Right lobe of liver (tissue), 6 donors: Measurements from ENCODE around the gene PICK1. TPM values are rescaled to one million over a fixed set of nuclear protein-coding genes. Genes with fewer than 3 reads are reported as not detected.
"Not testable (repeated sequence)": the region's sequence is repeated elsewhere in the genome, so short reads cannot be mapped to it uniquely, and the experiment has no call there.

Experiments
- ATAC-seq, 4 donors: fragments of 200-7000 bp; cut with Tn5 transposase; one replicate each; pipeline ENCODE4 v1.9.1; 2020; ENCODE audit warnings: mild to moderate bottlenecking in 4 of 4, moderate library complexity in 4 of 4
- DNase-seq, 3 donors: peaks; one replicate each; pipeline ENCODE4 v3.0.0-alpha.2; 2020
- H3K27ac ChIP-seq, 3 donors: fragments of 200-600 bp; one replicate each; pipeline ENCODE4 v1.8.0; 2022
- H3K27me3 ChIP-seq, 2 donors: fragments of 200-600 bp; one replicate each; pipeline ENCODE4 v1.8.0; 2022
- H3K36me3 ChIP-seq, 4 donors: fragments of 200-600 bp; sonication (generic) in 1 of 4; one replicate each; pipeline versions ENCODE4 v1.5.1 to v1.8.0; 2017 to 2022; ENCODE audit warnings: control low read depth in 1 of 4
- H3K4me1 ChIP-seq, 4 donors: fragments of 200-600 bp; sonication (generic) in 1 of 4; one replicate each; pipeline versions ENCODE4 v1.5.1 to v1.8.0; 2017 to 2022; ENCODE audit warnings: control low read depth in 1 of 4
- H3K4me3 ChIP-seq, 3 donors: fragments of 200-600 bp; one replicate each; pipeline ENCODE4 v1.8.0; 2022
- H3K9me3 ChIP-seq, 4 donors: fragments of 200-600 bp; sonication (generic) in 1 of 4; one replicate each; pipeline versions ENCODE4 v1.5.1 to v1.8.0; 2017 to 2022; ENCODE audit warnings: control low read depth in 1 of 4
- POLR2A ChIP-seq: fragments of 450-650 bp; IDR thresholded peaks from one replicate; pipeline ENCODE4 v1.6.1; 2017; ENCODE audit warnings: antibody characterized with exemption, mild to moderate bottlenecking
- WGBS: methylation state at CpG from one replicate; pipeline ENCODE4 v1.1.6; 2018; ENCODE audit warnings: low coverage, low lambda C conversion rate; ENCODE audit not compliant: insufficient coverage; ENCODE audit errors: missing lambda C conversion rate; 5-methylcytosine and 5-hydroxymethylcytosine counted together
- intact Hi-C, 2 donors: fragments of 100-400 bp; cut with DNase I; formaldehyde crosslinking; loops; one replicate each; pipeline versions ENCODE4 v1.11.2 to v1.14.1; 2022
- total RNA-seq, 6 experiments: library from RNA; depleted of rRNA in 2 of 6; stranded (reverse); fragments of >200 nt in 2 of 6; fragmentation: NEBNext Ultra II Directional in 3 of 6; extraction: Animal tissue kit (Norgen Biotek cat#: 25700) in 3 of 6; gene quantifications; one replicate each; pipeline versions ENCODE4 v1.1.0 to v1.2.4, GENCODE V29; 2016 to 2023
- TF ChIP-seq, protein P1 (sequence below), 4 donors: fragments of 200-600 bp in 3 of 4; fragments of 450-650 bp in 1 of 4; IDR thresholded peaks; one replicate each; pipeline versions ENCODE4 v1.5.1 to v1.8.0; 2016 to 2022; ENCODE audit warnings: antibody characterized with exemption in 4 of 4, mild to moderate bottlenecking in 2 of 4
- donor health status: DM: no; HTN: yes; CAD: no.
- donor health status: DM: no; HTN: no; CAD: no.
- donor health status: DM: no; HTN: no; CAD: no.
- donor health status: DM: no; HTN: yes; CAD: no.
- donor health status: DM: no; HTN: yes; CAD: no.

Gene PICK1
- total RNA-seq, 6 experiments from 2014 or later = 13.0 to 26.4 (median 20.3) TPM

DNA sequence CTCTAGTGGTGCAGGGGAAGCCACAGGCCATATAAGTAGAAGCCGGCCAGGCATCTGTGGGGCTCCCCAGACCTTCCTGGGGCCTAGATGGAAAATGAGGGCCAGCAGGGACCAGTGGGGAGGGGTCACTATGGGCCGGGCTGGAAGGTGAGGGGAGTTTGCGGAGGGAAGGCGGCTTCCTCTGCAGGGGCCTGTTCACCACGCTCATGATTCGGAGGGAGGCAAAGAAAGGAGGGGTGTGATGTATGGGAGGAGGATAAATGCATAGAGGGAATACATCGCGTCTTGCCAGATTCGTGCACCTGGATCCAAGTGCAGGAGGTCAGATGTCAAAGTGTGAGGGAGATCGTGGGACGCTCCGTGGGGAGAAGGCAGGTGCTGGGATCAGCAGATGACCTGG, 19.9 kb downstream of the PICK1 start:
- 76% methylated on average over 9 of the region's 12 CpGs for WGBS
- Histone ChIP-seq H3K27ac (no peak overlapping the region), H3K36me3 (peaks cover 0 to 11% (median 5%) of the 10 kb centered on the region in 4 donors), H3K4me3 (no peak overlapping the region), H3K9me3 (no peaks in the 10 kb centered on the region), H3K4me1 (peaks cover 0 to 14% (median 0%) of the 10 kb centered on the region in 4 donors), H3K27me3 (no peaks in the 10 kb centered on the region)
- no peak for ATAC-seq
- no peak for DNase-seq
- no peak for TF ChIP-seq POLR2A
- TF ChIP-seq, protein P1, sequence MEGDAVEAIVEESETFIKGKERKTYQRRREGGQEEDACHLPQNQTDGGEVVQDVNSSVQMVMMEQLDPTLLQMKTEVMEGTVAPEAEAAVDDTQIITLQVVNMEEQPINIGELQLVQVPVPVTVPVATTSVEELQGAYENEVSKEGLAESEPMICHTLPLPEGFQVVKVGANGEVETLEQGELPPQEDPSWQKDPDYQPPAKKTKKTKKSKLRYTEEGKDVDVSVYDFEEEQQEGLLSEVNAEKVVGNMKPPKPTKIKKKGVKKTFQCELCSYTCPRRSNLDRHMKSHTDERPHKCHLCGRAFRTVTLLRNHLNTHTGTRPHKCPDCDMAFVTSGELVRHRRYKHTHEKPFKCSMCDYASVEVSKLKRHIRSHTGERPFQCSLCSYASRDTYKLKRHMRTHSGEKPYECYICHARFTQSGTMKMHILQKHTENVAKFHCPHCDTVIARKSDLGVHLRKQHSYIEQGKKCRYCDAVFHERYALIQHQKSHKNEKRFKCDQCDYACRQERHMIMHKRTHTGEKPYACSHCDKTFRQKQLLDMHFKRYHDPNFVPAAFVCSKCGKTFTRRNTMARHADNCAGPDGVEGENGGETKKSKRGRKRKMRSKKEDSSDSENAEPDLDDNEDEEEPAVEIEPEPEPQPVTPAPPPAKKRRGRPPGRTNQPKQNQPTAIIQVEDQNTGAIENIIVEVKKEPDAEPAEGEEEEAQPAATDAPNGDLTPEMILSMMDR (IDR thresholded peaks at IDR 0.05) = no peak
- intact Hi-C loops = no loop called here

DNA sequence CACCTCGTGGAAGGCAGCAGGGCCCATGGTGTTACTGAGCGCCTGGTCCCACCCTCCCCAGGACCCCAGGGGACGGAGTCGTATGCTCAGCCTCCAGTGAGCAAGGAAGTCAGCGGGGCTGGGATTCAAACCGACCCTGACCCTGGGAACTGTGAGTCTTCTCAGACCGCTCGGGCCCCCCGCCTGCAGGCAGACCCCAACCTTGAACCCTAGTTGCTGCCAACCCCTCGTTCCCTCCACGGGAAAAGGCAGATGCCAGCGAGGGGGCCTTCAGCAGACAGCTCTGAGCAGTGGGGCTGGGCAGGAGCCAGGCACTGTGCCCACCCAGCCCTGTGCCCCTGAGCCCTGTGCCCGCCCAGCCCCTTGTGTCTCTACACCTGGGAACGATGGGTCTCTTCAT, 20.4 kb downstream of the PICK1 start:
- intact Hi-C loops = no loop called here
- H3K9me3 ChIP-seq = no peaks in the 10 kb centered on the region
- no peaks in the 10 kb centered on the region for H3K27me3 ChIP-seq
- peaks cover 0 to 9% (median 3%) of the 10 kb centered on the region in 4 donors for H3K36me3 ChIP-seq
- ATAC-seq = no peak
- no peak overlapping the region for H3K27ac ChIP-seq
- no peak overlapping the region for H3K4me3 ChIP-seq
- DNase-seq = peak in 2 of 3 donors; percentile 13 to 42
- TF ChIP-seq, protein P1 (IDR thresholded peaks at IDR 0.05) = no peak
- no peak for TF ChIP-seq POLR2A
- WGBS = 100% methylated on average over 1 of the region's 14 CpGs
- peaks cover 0 to 14% (median 0%) of the 10 kb centered on the region in 4 donors for H3K4me1 ChIP-seq

DNA sequence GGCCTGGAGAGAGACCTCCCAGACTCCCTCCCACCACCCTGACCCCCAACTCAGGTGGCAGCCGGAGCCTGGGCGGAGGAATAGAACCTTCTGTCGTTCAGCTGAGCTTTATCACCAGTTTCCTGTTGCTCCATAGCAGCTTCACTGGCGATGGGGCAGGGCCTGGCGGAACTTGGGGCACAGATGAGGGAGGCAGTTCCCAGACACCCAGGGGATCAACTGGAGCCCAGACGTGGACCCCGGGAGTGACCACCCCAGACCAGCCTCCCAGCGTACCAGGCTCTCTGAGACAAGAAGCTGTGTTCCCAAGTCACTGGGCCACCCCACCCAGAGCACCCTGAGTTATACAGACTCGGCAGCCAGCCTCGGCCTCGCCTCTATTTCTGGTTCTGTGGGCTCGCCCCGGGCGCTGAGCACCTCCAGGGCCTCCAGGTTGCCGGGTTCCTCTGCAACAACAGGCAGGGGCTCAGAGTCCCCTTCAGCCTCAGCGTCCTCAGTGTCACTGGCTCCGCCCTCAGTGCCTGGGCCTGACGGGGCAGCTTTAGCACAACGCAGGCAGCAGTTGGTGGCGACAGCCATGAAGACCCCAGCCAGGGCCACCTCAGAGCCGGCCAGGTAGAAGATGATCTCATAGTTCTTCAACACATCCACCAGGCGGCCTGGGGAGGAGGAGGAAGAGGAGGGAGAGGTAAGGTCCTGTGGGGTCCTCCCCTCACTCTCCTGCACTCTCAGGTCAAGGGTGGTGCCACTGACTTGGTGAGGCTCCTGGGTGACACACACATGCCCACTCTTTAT, 21.0 kb downstream of the PICK1 start:
- TF ChIP-seq POLR2A = no peak
- TF ChIP-seq, protein P1 (IDR thresholded peaks at IDR 0.05) = no peak
- Histone ChIP-seq H3K27me3 (no peaks in the 10 kb centered on the region), H3K4me3 (no peak overlapping the region), H3K9me3 (no peaks in the 10 kb centered on the region), H3K4me1 (peaks cover 0 to 14% (median 0%) of the 10 kb centered on the region in 4 donors), H3K36me3 (peaks cover 0 to 4% (median 0%) of the 10 kb centered on the region in 4 donors), H3K27ac (no peak overlapping the region)
- intact Hi-C loops = no loop called here
- 83% methylated on average over 6 of the region's 22 CpGs for WGBS
- ATAC-seq (no peak), DNase-seq (peak in 2 of 3 donors; percentile 10 to 46)

DNA sequence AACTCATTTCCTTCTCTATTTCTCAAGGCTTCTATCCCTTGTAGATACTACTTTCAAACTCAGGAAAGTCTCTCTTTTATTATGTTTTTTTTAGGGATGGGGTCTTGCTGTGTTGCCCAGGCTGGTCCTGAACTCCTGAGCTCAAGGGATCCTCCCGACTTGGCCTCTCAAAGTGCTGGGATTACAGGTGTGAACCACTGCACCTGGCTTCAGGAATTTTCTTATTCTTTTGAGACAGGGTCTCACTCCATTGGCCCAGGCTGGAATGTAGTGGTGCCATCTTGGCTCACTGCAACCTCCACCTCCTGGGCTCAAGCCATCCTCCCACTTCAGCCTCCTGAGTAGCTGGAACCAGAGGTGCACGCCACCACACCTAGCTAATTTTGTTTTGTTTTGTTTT, 22.0 kb downstream of the PICK1 start:
- WGBS = 76% methylated on average over 2 of the region's 2 CpGs
- H3K9me3 ChIP-seq, H3K27ac ChIP-seq, intact Hi-C loops, ATAC-seq, H3K36me3 ChIP-seq, H3K27me3 ChIP-seq, H3K4me3 ChIP-seq: not testable (repeated sequence)
- peaks cover 0 to 14% (median 0%) of the 10 kb centered on the region in 4 donors for H3K4me1 ChIP-seq
- DNase-seq = peak in 1 of 3 donors; percentile 4

DNA sequence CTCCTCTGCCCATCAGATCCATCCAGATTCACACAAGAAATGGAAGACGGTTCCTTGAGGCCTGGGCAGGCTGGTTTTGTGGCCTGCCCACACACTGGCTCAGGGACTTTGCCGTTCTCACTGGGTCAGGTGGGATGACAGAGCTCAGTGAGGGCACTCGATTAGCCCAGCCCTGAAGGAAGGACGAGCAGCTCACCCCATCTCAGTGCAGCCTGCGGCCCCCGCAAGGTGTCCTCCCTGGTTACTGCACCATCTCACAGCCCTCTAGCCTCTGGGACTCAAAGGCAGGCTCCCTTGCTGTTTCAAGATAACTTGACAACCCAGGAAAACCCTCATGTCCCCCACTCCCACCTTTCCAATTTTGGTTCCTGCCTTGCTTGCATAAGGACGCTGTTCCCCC, 22.6 kb downstream of the PICK1 start:
- intact Hi-C loops = no loop called here
- Histone ChIP-seq H3K4me3 (no peak overlapping the region), H3K4me1 (peaks cover 0 to 11% (median 0%) of the 10 kb centered on the region in 4 donors), H3K27ac (no peak overlapping the region), H3K27me3 (no peaks in the 10 kb centered on the region), H3K9me3 (no peaks in the 10 kb centered on the region), H3K36me3 (peaks cover 0 to 2% (median 0%) of the 10 kb centered on the region in 4 donors)
- no peak for ATAC-seq
- TF ChIP-seq, protein P1 (IDR thresholded peaks at IDR 0.05) = no peak
- TF ChIP-seq POLR2A = no peak
- WGBS = 60% methylated on average over 1 of the region's 7 CpGs
- peak in 2 of 3 donors; percentile 9 to 46 for DNase-seq
